B cell (primary cell): ENCODE measurements around the gene JPH2.

ENCODE experiments used
- CTCF ChIP-seq: fragments of 200-600 bp; IDR thresholded peaks from one replicate; pipeline ENCODE4 v1.8.0; 2022; ENCODE audit warnings: antibody characterized with exemption, mild to moderate bottlenecking
- EZH2 ChIP-seq: IDR thresholded peaks from 2 replicates; pipeline ENCODE4 v1.6.1; 2012; ENCODE audit warnings: borderline replicate concordance, low read depth, mild to moderate bottlenecking, moderate library complexity, low read length; ENCODE audit not compliant: insufficient read depth, poor library complexity, severe bottlenecking

GRCh38 chr20:44071057-44071456 is 115.9 kb downstream of the JPH2 start:
- TF ChIP-seq EZH2 (no peak), CTCF (no peak)
